GM12872 (cell line): ENCODE results near the gene TNS3.

Experiments used
- CTCF ChIP-seq: IDR thresholded peaks from 3 replicates; pipeline ENCODE4 v1.5.1; 2011; ENCODE audit warnings: low read depth, mild to moderate bottlenecking, low read length, moderate library complexity; ENCODE audit not compliant: insufficient read depth

Gene TNS3

GRCh38 chr7:47303014-47303694 lies 278.8 kb downstream of the TNS3 start:
- TF ChIP-seq CTCF: no peak

DNA sequence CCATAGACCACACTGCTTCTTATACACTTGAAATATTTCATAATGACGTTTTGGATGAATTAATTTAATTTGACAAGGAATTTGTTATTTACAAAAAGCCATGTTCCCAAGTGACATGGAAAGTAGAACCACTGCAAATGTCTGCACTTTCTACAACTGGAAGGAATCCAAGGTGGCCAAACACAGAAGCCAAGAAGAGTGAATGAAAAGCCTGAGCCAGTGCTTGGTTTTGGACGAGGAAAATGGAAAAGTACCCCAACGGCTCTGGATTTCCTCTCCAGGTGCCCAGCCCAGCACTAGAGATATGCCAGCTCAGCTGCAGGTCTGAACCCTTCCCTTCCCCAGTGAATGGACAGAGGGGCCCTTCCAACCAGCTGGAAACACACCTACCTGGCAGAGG lies 279.4 kb downstream of the TNS3 start:
- TF ChIP-seq CTCF: no peak

DNA sequence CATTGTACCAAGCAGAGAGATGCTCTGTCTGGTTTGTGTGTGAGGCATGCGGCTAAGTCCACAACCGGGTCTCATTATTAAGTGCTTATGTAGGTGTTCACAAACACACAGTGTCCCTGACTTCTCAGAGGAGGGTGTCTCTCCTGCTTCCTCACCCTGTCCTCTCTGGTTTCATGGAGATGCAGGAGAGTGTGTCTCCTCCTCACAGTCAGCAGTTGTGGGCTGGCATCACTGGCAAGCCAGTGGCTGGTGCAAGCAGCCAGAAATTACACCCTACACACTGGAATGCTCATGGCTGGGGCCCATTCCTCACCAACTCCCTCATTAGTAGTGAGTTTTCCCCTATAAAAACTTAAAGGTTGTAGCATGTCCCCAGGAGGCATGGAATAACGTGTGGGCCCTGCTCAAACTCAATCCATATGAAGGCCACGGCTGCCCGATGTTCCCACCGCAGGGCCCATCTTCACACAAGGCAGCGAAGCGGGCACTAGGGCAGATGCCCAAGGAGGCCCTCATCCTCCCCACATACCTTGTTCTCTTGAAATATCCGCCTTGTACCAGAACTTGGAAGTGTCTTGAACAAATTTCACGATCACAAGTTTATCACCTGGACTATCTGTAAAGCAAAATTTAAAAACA lies 280.1 kb downstream of the TNS3 start:
- TF ChIP-seq CTCF: no peak

DNA sequence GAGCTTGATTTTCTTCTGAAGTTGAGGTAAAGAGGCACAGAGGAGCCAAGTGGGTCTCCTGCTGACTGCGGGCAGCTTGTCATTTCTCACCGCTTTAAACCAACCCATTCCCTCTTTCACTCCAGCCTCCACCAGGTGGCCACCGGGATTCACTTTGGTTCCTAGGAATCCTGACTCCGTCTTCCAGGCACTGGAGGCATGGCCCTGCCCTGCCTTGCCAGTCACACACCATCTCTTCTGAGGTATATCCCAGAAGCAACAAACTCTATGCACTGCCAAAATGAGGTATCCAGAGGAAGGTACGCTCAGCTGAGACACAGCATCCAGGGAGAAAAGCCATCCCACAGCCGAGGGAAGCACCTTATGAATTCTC lies 280.8 kb downstream of the TNS3 start:
- no peak for TF ChIP-seq CTCF

GRCh38 chr7:47300472-47301104 lies 281.3 kb downstream of the TNS3 start:
- no peak for TF ChIP-seq CTCF

- TF ChIP-seq CTCF: no peak
Observed at GRCh38 chr7:47299496-47299895, 282.4 kb downstream of the TNS3 start.

GRCh38 chr7:47298636-47299035 lies 283.3 kb downstream of the TNS3 start:
- no peak for TF ChIP-seq CTCF
